Brain microvascular endothelial cell (primary cell): ENCODE measurements around the gene TNIK.

ENCODE experiments used
- DNase-seq: peaks from one replicate; pipeline ENCODE4 v3.0.0-alpha.2; 2020
- H3K27ac ChIP-seq: fragments of 250-450 bp; sonication (Bioruptor Pico); 2 replicates; pipeline ENCODE4 v1.5.1; 2020; ENCODE audit warnings: mild to moderate bottlenecking, moderate library complexity
- H3K27me3 ChIP-seq: fragments of 250-450 bp; sonication (Bioruptor Pico); replicated peaks from 2 replicates; pipeline ENCODE4 v1.5.1; 2020; ENCODE audit warnings: mild to moderate bottlenecking
- H3K36me3 ChIP-seq: fragments of 250-450 bp; sonication (Bioruptor Pico); replicated peaks from 2 replicates; pipeline ENCODE4 v1.5.1; 2020; ENCODE audit warnings: mild to moderate bottlenecking
- H3K4me3 ChIP-seq: 2 replicates; pipeline ENCODE4 v1.5.1; 2011; ENCODE audit warnings: low read depth, mild to moderate bottlenecking, control low read depth, low read length, moderate library complexity
- CTCF ChIP-seq: IDR thresholded peaks from 2 replicates; pipeline ENCODE4 v1.5.1; 2011; ENCODE audit warnings: low read depth, mild to moderate bottlenecking, moderate library complexity, low read length, control low read depth, inconsistent platforms; ENCODE audit errors: missing control alignments
- in situ Hi-C: cut with HindIII; loops from 2 replicates; pipeline ENCODE4 v1.10.0; 2017; ENCODE audit warnings: low sequenced_read_pairs, low pct_ligation_motif_present

TNIK gene

GRCh38 chr3:171459942-171460724 lies at the start of gene TNIK:
Gene TNIK (minus strand): TSS chr3:171460405. CDS start chr3:171460063, 342 bp downstream.
- peak within 1 kb of the TSS; percentile 36 for H3K27ac ChIP-seq
- in situ Hi-C loops: no loop called here
- peak; percentile 96 for DNase-seq
- H3K36me3 ChIP-seq: no peaks in the 10 kb centered on the region
- no peaks in the 10 kb centered on the region for H3K27me3 ChIP-seq
- peak within 1 kb of the TSS; percentile 79 for H3K4me3 ChIP-seq
- TF ChIP-seq CTCF: peak; percentile 49

- Histone ChIP-seq H3K4me3 (no peak overlapping the region), H3K27me3 (no peaks in the 10 kb centered on the region), H3K27ac (no peak overlapping the region), H3K36me3 (no peaks in the 10 kb centered on the region)
- in situ Hi-C loops: no loop called here
- TF ChIP-seq CTCF: no peak
- no peak for DNase-seq
Observed at GRCh38 chr3:171508676-171509075, 48.5 kb upstream of the TNIK start.

GRCh38 chr3:171508206-171508605 lies 48.0 kb upstream of the TNIK start:
- Histone ChIP-seq H3K27me3 (no peaks in the 10 kb centered on the region), H3K4me3 (no peak overlapping the region), H3K36me3 (no peaks in the 10 kb centered on the region), H3K27ac (no peak overlapping the region)
- DNase-seq: peak; percentile 22
- TF ChIP-seq CTCF: no peak
- in situ Hi-C loops: no loop called here

DNA sequence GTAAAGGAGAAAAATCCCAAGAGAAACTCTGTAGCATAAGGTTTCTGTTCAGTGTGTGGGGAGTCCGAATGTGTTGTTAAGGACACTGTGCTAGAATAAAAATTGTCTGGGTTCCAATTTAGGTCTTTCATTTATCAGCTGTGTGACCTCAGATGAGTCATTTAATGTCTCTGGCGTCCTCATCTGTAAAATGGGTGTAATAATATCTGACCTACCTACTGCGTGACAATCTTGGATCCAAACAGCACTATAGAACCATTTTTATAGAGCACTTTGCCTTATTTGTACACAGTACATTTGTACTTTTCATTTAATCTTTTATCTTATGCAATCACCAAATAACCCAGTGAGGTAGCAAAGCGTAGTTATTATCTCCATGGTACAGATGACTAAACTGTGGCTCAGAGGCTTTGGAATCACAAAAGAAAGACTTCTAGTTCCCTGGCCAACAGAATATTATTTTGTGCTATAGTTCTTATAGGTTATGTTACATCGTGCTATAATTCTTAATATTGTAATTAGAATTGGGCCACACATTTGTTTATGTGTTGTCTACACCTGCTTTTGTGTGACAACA lies 46.6 kb upstream of the TNIK start:
- TF ChIP-seq CTCF: no peak
- H3K4me3 ChIP-seq: no peak overlapping the region
- no peaks in the 10 kb centered on the region for H3K27me3 ChIP-seq
- peak; percentile 56 for DNase-seq
- H3K36me3 ChIP-seq: no peaks in the 10 kb centered on the region
- no peak overlapping the region for H3K27ac ChIP-seq
- in situ Hi-C loops: no loop called here

- in situ Hi-C loops: no loop called here
- no peak overlapping the region for H3K27ac ChIP-seq
- no peak for DNase-seq
- H3K36me3 ChIP-seq: no peaks in the 10 kb centered on the region
- no peaks in the 10 kb centered on the region for H3K27me3 ChIP-seq
- no peak overlapping the region for H3K4me3 ChIP-seq
- TF ChIP-seq CTCF: no peak
Observed at GRCh38 chr3:171505822-171506333, 45.7 kb upstream of the TNIK start.
